Effector CD8-positive, alpha-beta T cell (primary cell): Measurements from ENCODE around the gene C22orf42.
"Not testable (repeated sequence)": the region's sequence is repeated elsewhere in the genome, so short reads cannot be mapped to it uniquely, and the experiment has no call there.

Experiments used
- DNase-seq: peaks from one replicate; lab custom pipeline; 2025; lab: John Stamatoyannopoulos, UW

C22orf42 gene

DNA sequence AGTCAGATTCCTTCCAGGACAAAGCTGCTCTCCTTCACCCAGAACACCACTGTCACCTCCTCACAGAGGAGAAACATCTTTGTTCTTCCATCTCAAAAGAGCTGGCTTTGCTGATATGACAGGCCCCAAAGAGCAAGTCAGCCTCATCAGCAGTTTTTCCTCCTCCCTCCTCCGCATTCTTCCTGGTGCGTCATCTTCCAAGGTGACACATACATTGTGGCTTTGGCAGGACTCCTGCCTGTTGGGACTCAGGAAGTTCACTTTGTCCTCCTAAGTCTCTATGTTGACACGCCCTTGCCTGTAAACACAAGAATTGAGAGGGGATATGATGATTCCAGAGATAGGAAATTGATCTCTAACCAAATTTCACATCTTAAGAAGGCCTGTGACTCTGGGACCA is 23.1 kb downstream of the C22orf42 start:
- DNase-seq = not testable (repeated sequence)

GRCh38 chr22:32134796-32135195 is 24.3 kb downstream of the C22orf42 start:
- not testable (repeated sequence) for DNase-seq

DNA sequence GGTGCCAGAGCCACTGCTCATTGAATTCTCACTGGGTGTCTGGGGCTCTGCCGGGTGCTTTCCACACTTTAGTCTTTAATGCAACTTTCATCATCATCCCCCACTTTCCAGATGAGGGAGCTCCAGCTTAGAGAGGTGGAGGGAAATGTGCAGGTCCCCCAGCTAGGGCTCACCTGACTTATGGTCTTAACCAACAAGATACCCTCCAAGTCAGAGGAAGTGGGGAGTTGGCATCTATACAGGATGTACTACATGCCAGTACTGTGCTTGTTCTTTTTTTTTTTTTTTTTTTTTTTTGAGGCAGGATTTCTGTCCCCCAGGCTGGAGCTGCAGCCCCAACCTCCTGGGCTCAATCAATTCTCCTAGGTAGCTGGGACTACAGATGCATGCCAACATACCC is 26.3 kb downstream of the C22orf42 start:
- no peak for DNase-seq

- DNase-seq = no peak
Measured at GRCh38 chr22:32132126-32132525, 27.0 kb downstream of the C22orf42 start.

- DNase-seq = no peak
Measured at GRCh38 chr22:32130464-32130863, 28.6 kb downstream of the C22orf42 start.

GRCh38 chr22:32127904-32128303 is 31.2 kb downstream of the C22orf42 start:
- DNase-seq = no peak

GRCh38 chr22:32123657-32124056 is 35.4 kb downstream of the C22orf42 start:
- no peak for DNase-seq

DNA sequence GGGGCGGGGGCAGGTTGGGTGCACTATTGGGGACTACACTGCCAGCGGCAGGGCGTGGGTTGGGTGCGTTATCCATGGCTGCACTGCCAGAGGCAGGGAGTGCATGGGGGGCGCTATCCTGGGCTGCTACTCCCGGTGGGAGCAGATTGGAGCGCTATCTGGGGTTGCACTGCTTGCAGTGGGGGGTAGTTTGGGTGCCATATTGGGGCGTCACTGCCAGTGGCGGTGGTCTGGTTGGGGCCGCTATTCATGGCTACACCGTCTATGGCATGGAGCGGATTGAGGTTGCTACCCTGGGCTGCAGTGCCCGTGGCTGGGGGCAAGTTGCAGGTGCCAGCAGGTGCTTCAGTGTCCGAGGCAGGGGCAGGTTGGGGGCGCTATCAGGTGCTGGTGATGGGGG is 36.2 kb downstream of the C22orf42 start:
- no peak for DNase-seq

DNA sequence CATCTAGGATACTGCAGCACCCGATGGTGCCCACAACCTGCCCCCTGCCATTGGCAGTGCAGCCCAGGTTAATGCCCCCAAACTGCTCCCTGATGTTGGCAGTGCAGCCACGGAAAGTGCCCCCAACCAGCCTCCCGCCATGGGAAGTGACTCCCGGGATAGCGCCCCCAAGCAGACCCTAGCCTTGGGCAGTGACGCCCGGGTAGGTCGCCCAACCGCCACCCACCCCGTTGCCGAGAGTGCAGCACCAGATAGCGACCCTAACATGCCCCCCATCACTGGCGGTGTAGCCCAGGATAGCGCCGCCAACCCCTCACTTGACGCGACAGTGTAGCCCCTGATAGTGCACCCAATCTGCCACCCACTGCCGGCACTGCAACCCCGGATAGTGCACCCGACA is 38.5 kb downstream of the C22orf42 start:
- DNase-seq = no peak

DNA sequence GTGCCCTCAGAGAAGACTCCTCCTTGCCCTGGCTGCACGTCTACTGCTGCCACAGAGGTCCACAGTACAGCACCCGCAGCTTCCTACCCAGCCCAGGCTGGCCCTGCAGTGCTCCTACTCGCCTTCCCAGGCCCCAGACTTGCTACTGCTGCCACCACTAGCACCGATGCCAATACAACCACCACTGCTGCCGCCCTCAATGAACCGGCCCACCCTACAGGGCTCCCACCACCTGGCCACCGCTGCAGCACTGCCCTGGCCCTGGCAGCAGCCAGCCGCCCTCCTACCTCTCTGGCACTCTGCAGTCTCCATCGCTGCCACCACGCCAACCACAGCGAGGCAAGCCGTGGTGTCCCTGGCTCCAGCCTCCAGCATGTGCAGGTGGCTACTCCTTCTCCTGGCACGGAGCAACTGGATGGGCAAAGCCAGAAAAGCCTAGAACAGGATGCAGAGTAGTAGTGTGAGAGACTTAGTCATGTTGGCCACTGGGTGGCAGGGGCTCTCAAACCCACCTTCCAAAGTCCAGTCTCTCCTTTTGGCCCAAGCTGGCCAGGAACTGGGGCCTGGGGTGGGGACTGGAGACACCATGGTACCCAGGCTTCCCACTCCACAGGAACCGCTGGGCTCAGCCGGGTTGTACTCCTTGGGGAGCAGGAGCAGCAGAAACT is 39.4 kb downstream of the C22orf42 start:
- DNase-seq = no peak

DNA sequence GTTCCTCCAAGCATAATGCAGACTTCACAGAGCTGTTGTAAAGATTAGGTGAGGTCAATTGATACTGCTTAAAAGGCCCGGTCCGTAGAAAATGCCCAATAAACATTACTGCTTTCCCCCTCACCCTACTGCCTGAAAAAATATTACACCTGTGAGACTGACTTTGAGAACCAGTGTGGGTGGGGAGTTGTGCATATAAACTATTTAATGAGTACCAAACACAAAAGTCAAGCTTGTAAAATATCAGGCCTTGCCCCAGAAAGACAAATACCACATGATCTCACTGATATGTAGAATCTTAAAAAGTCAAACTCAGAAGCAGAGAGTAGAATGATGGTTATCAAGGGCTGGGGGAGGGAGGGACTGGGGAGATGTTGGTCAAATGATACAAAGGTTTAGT is 46.7 kb downstream of the C22orf42 start:
- no peak for DNase-seq

DNA sequence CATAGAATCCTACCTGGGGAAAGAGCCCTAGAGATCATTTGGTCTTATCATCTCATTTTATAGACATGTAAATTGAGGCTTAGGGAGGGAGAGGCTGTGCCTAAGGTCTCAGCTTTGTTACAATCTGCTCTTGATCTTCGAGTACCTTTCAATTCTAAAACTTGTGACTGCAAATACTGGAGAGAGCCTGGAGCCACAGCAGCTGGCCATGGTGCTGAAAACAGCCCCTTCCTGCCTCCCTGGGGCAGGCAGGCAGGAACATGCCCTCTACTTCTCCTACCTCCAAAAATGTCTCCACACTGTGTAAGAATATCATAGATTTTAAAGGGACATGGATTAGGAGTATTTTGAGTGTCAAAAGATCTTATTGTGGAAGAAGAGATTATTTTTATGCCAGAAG is 52.2 kb downstream of the C22orf42 start:
- DNase-seq = no peak

- DNase-seq = no peak
Measured at GRCh38 chr22:32103658-32104315, 55.3 kb downstream of the C22orf42 start.

DNA sequence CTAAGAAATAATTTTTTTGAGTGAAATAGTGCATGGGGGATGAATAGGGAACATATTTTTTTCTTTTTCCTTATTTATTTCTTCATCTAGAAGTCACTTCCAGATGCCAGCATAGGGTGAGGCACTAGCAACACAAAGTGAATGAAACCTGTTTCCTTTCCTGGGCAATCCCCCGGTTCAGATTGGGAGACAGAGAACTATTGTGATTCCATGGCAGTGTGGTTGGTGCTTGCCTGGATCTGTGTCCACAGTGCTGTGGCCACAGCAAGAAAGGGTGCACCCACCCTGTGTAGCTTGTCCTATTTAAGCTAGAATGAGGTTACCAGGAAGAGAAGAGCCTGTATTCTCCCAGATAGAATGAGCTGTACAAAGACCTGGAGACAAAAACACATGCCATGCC is 58.4 kb downstream of the C22orf42 start:
- no peak for DNase-seq
